HepG2 (cell line): ENCODE measurements around the gene SLC25A46. TPM values are rescaled to one million over a fixed set of nuclear protein-coding genes. Genes with fewer than 3 reads are reported as not detected.

Experiments used
- ATAC-seq: fragments of 200-7000 bp; cut with Tn5 transposase; 3 replicates; pipeline ENCODE4 v1.9.1; 2020; ENCODE audit warnings: mild to moderate bottlenecking, moderate library complexity
- BruUV-seq: library from RNA; stranded (reverse); fragments of 400-500 nt; replicated peaks from 2 replicates; lab custom pipeline; 2021; lab: Mats Ljungman, UMichigan
- CTCF ChIA-PET: fragments of 300-600 bp; formaldehyde crosslinking; extraction: SDS; loops from one replicate; lab custom pipeline; 2021; ENCODE audit warnings: low total read pairs, inconsistent platforms, low intra/inter-chr PET ratio; lab: Yijun Ruan, JAX
- POLR2A ChIA-PET: fragments of 350-600 bp; sonication (Branson Sonifier 250); formaldehyde crosslinking; loops from one replicate; lab custom pipeline; 2020; ENCODE audit warnings: antibody characterized with exemption, inconsistent platforms; lab: Yijun Ruan, JAX
- DNase-seq: peaks from one replicate; pipeline ENCODE4 v3.0.0-alpha.2; 2015; ENCODE audit warnings: low spot score
- FAIRE-seq: peaks from 3 replicates; lab custom pipeline; 2011; peaks lifted over from hg19 to GRCh38; lab: Jason Lieb, UNC
- H2AFZ ChIP-seq: one replicate; pipeline ENCODE4 v1.6.1; 2011; ENCODE audit warnings: low read length, inconsistent platforms
- H3K27ac ChIP-seq: fragments of 300-600 bp; 3 replicates; pipeline ENCODE4 v1.8.0; 2011; ENCODE audit warnings: mixed run types, mild to moderate bottlenecking, mixed read lengths, low read length, inconsistent platforms; ENCODE audit not compliant: insufficient read depth; ENCODE audit errors: extremely low read length
- H3K27me3 ChIP-seq, 2 experiments: fragments of 200-600 bp in 1 of 2; 2 replicates in 1 of 2; 3 replicates in 1 of 2; pipeline versions ENCODE4 v1.6.0 to v1.8.0; 2011; ENCODE audit warnings: low read length in 2 of 2, mild to moderate bottlenecking in 2 of 2, moderate library complexity in 2 of 2, inconsistent platforms in 1 of 2; ENCODE audit not compliant: insufficient read depth in 2 of 2, control insufficient read depth in 1 of 2
- H3K36me3 ChIP-seq, 2 experiments: fragments of 200-600 bp in 1 of 2; replicated peaks in 1 of 2; 2 replicates in 1 of 2; 3 replicates in 1 of 2; pipeline versions ENCODE4 v1.5.1 to v1.8.0; 2011; ENCODE audit warnings: low read length in 2 of 2, inconsistent platforms in 1 of 2; ENCODE audit not compliant: insufficient read depth in 2 of 2, control insufficient read depth in 1 of 2
- H3K4me1 ChIP-seq: 2 replicates; pipeline ENCODE4 v1.5.1; 2012; ENCODE audit warnings: low read length, inconsistent platforms; ENCODE audit not compliant: insufficient read depth
- H3K4me2 ChIP-seq: 2 replicates; pipeline ENCODE4 v1.6.0; 2011; ENCODE audit warnings: low read depth, low read length, inconsistent platforms
- H3K4me3 ChIP-seq, 3 experiments: fragments of 200-600 bp in 1 of 3; sonication (generic), shearing (Covaris generic) in 1 of 3; replicated peaks in 1 of 3; 2 replicates each; pipeline ENCODE4 v1.5.1; 2011 to 2016; ENCODE audit warnings: low read length in 3 of 3, inconsistent platforms in 2 of 3, low read depth in 2 of 3, mild to moderate bottlenecking in 2 of 3, control low read depth in 1 of 3, mixed read lengths in 1 of 3; ENCODE audit not compliant: insufficient read depth in 1 of 3
- H3K79me2 ChIP-seq: one replicate; pipeline ENCODE4 v1.6.1; 2011; ENCODE audit warnings: low read length, inconsistent platforms; ENCODE audit not compliant: insufficient read depth
- H3K9ac ChIP-seq: 2 replicates; pipeline ENCODE4 v1.6.0; 2011; ENCODE audit warnings: mild to moderate bottlenecking, low read depth, low read length, inconsistent platforms; ENCODE audit not compliant: insufficient read depth
- H3K9me3 ChIP-seq: 2 replicates; pipeline ENCODE4 v1.5.1; 2012; ENCODE audit warnings: mild to moderate bottlenecking, low read length
- H4K20me1 ChIP-seq: 2 replicates; pipeline ENCODE4 v1.6.0; 2011; ENCODE audit warnings: inconsistent platforms, mild to moderate bottlenecking, low read length, moderate library complexity; ENCODE audit not compliant: insufficient read depth
- FOXA1 ChIP-seq, 2 experiments: fragments of 450-650 bp in 1 of 2; sonication (generic) in 1 of 2; formaldehyde crosslinking in 1 of 2; IDR thresholded peaks; 2 replicates each; pipeline versions ENCODE4 v1.4.0 to v1.6.1; 2016 to 2020; ENCODE audit warnings: missing genetic modification reagents in 1 of 2
- MAFF ChIP-seq: IDR thresholded peaks from 2 replicates; pipeline ENCODE4 v1.6.1; 2011; ENCODE audit warnings: low read depth, low read length, improper control_type of control experiment
- MAFK ChIP-seq, 2 experiments: IDR thresholded peaks in 1 of 2; conservative IDR thresholded peaks in 1 of 2; 2 replicates each; pipeline ENCODE4 v1.6.1; 2011; ENCODE audit warnings: improper control_type of control experiment in 2 of 2, low read length in 2 of 2
- MED1 ChIP-seq: sonication (generic); formaldehyde crosslinking; IDR thresholded peaks from 2 replicates; pipeline ENCODE4 v1.4.0; 2020; ENCODE audit warnings: missing genetic modification reagents
- MED13 ChIP-seq: sonication (generic); formaldehyde crosslinking; IDR thresholded peaks from 2 replicates; pipeline ENCODE4 v1.5.0; 2020; ENCODE audit warnings: missing genetic modification reagents
- NCOA2 ChIP-seq: sonication (generic); formaldehyde crosslinking; IDR thresholded peaks from 2 replicates; pipeline ENCODE4 v1.8.0; 2022; ENCODE audit warnings: inconsistent platforms
- NONO ChIP-seq, 2 experiments: fragments of 450-650 bp in 1 of 2; sonication (generic) in 1 of 2; formaldehyde crosslinking in 1 of 2; IDR thresholded peaks in 1 of 2; conservative IDR thresholded peaks in 1 of 2; 2 replicates each; pipeline versions ENCODE4 v1.6.1 to v1.8.0; 2017 to 2022; ENCODE audit warnings: mild to moderate bottlenecking in 1 of 2, missing genetic modification reagents in 1 of 2, moderate library complexity in 1 of 2
- NR2F1 ChIP-seq, 2 experiments: fragments of 450-650 bp in 1 of 2; formaldehyde crosslinking in 1 of 2; IDR thresholded peaks; 2 replicates each; pipeline versions ENCODE4 v1.5.0 to v1.6.1; 2016 to 2020; ENCODE audit warnings: mild to moderate bottlenecking in 1 of 2, missing compliant biosample characterization in 1 of 2, missing genetic modification reagents in 1 of 2, moderate library complexity in 1 of 2
- SMAD9 ChIP-seq: sonication (generic); formaldehyde crosslinking; IDR thresholded peaks from 2 replicates; pipeline ENCODE4 v1.5.1; 2020; ENCODE audit warnings: mild to moderate bottlenecking, missing genetic modification reagents
- SP140L ChIP-seq: sonication (generic); formaldehyde crosslinking; IDR thresholded peaks from 2 replicates; pipeline ENCODE4 v1.4.0; 2020; ENCODE audit warnings: missing genetic modification reagents, borderline replicate concordance
- ZBTB7A ChIP-seq: sonication (generic); formaldehyde crosslinking; IDR thresholded peaks from 2 replicates; pipeline ENCODE4 v1.8.0; 2022; ENCODE audit warnings: mild to moderate bottlenecking, missing genetic modification reagents
- ZFP1 ChIP-seq: IDR thresholded peaks from 2 replicates; pipeline ENCODE4 v1.6.1; 2016
- ZNF101 ChIP-seq: sonication (generic); formaldehyde crosslinking; IDR thresholded peaks from 2 replicates; pipeline ENCODE4 v1.4.0; 2020; ENCODE audit warnings: mild to moderate bottlenecking, low read depth, missing genetic modification reagents, borderline replicate concordance
- ZNF160 ChIP-seq: sonication (generic); formaldehyde crosslinking; IDR thresholded peaks from 2 replicates; pipeline ENCODE4 v1.8.0; 2022; ENCODE audit warnings: mild to moderate bottlenecking, inconsistent platforms, missing genetic modification reagents
- WGBS: methylation state at CpG from one replicate; pipeline ENCODE4 v1.1.6; 2017; ENCODE audit warnings: low lambda C conversion rate; 5-methylcytosine and 5-hydroxymethylcytosine counted together
- in situ Hi-C: cut with HindIII; loops from 2 replicates; pipeline ENCODE4 v1.10.0; 2017; ENCODE audit warnings: low pct_unique_long_range_greater_than_20kb; ENCODE audit not compliant: extremely low pct_ligation_motif_present
- intact Hi-C: fragments of 100-400 bp; cut with micrococcal nuclease; formaldehyde crosslinking; loops from one replicate; pipeline ENCODE4 v1.10.0; 2022; ENCODE audit not compliant: unreplicated experiment
- polyA plus RNA-seq, 8 experiments: library from polyadenylated mRNA; depleted of rRNA in 3 of 8; stranded (reverse) in 7 of 8; unstranded in 1 of 8; fragments of >200 nt; fragmentation: Illumina TruSeq in 4 of 8; extraction: Trizol in 4 of 8; gene quantifications; 2 replicates each; pipeline versions ENCODE4 v1.2.1 to v1.2.3, GENCODE V29; 2011 to 2016; ENCODE audit warnings: low read depth in 4 of 8, missing spikeins in 1 of 8, mixed read lengths in 1 of 8; ENCODE audit not compliant: insufficient read depth in 1 of 8
- total RNA-seq, 5 experiments: library from RNA; depleted of rRNA; stranded (reverse); fragments of >200 nt; fragmentation: Illumina TruSeq; extraction: Trizol; gene quantifications; 2 replicates each; pipeline ENCODE4 v1.2.3, GENCODE V29; 2016; ENCODE audit warnings: low read depth in 1 of 5
- TF ChIP-seq, protein P1 (sequence below): sonication (generic); formaldehyde crosslinking; IDR thresholded peaks from 2 replicates; pipeline ENCODE4 v1.5.0; 2020; ENCODE audit warnings: mild to moderate bottlenecking, missing genetic modification reagents

Gene SLC25A46
- total and polyA plus RNA-seq, 2 of the 13 experiments (the other 11 are each of a cell fraction or from before 2014, with no cell fraction given) = 14.2 to 34.6 TPM

DNA sequence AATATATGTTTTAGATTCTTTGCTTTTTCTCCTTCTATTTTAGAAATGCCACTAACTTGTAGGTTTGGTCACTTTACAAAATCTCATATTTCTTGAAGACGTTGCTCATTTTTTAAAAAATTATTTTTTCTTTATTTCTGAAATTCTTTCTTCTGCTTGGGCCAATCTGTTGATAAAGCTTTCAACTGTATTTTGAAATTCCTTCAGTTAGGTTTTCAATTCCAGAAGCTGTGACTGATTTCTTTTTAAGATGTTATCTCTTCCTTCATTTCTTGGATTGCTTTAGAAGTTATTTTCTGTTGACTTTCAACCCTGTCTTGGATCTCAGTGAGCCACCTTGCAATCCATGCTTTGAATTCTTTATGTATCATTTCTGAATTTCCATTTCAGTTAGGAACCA lies 64.2 kb downstream of the SLC25A46 start:
- intact Hi-C loops (no loop called here), in situ Hi-C loops (no loop called here)
- no TSS peak for BruUV-seq
- Histone ChIP-seq H3K9me3 (peaks cover 44% of the 10 kb centered on the region), H4K20me1 (no peaks in the 10 kb centered on the region), H3K79me2 (no peaks in the 10 kb centered on the region), H3K27ac (no peak overlapping the region), H3K27me3 (no peaks in the 10 kb centered on the region), H3K4me1 (no peaks in the 10 kb centered on the region), H3K9ac (no peak overlapping the region), H3K4me3 (no peak overlapping the region), H3K4me2 (no peak overlapping the region), H3K36me3 (no peaks in the 10 kb centered on the region), H2AFZ (no peak overlapping the region)
- DNase-seq (no peak), FAIRE-seq (no peak), ATAC-seq (no peak)
- TF ChIP-seq ZNF160 (CRISPR knock-in tag) (peak; percentile 93; the same call in 1 of the 2 replicates), ZFP1 (CRISPR knock-in tag) (no peak)
- 2% methylated on average over 1 of the region's 1 CpG for WGBS
- CTCF ChIA-PET = interaction anchor here (0.5 kb wide), 1 partner anchor 75 kb away, joined by 3 read pairs; no protein-coding TSS in a partner anchor
- POLR2A ChIA-PET = no interaction called here

- no peaks in the 10 kb centered on the region for H3K79me2 ChIP-seq
- no peak overlapping the region for H3K27ac ChIP-seq
- WGBS = 0% methylated on average over 1 of the region's 1 CpG
- H3K9ac ChIP-seq = no peak overlapping the region
- no peak overlapping the region for H3K4me3 ChIP-seq
- H3K4me2 ChIP-seq = no peak overlapping the region
- ChIA-PET CTCF (no interaction called here), POLR2A (no interaction called here)
- H3K4me1 ChIP-seq = no peaks in the 10 kb centered on the region
- no peak overlapping the region for H2AFZ ChIP-seq
- no TSS peak for BruUV-seq
- no peak for DNase-seq
- H3K36me3 ChIP-seq = no peaks in the 10 kb centered on the region
- intact Hi-C loops = no loop called here
- H3K27me3 ChIP-seq = no peaks in the 10 kb centered on the region
- no peak for ATAC-seq
- H4K20me1 ChIP-seq = no peaks in the 10 kb centered on the region
- TF ChIP-seq ZNF101 (no peak), NONO (IDR thresholded peaks at IDR 0.05) (no peak), NONO (CRISPR knock-in tag; conservative IDR thresholded peaks at IDR 0.05) (no peak), FOXA1 (IDR thresholded peaks at IDR 0.05) (no peak), FOXA1 (CRISPR knock-in tag; IDR thresholded peaks at IDR 0.05) (no peak), MAFK (conservative IDR thresholded peaks at IDR 0.05 in 1 of 2, IDR thresholded peaks at IDR 0.05 in 1 of 2; ENCODE audit: low read length in 2 of 2) (peak in 1 of 2 experiments; percentile 82; a peak in 3 of 4 replicates), NCOA2 (CRISPR knock-in tag) (no peak), MAFF (peak; percentile 76), SMAD9 (CRISPR knock-in tag) (no peak), SP140L (CRISPR knock-in tag) (no peak), MED1 (no peak), MED13 (CRISPR knock-in tag) (no peak), NR2F1 (CRISPR knock-in tag; IDR thresholded peaks at IDR 0.05) (no peak), ZBTB7A (CRISPR knock-in tag) (no peak)
- TF ChIP-seq, protein P1, sequence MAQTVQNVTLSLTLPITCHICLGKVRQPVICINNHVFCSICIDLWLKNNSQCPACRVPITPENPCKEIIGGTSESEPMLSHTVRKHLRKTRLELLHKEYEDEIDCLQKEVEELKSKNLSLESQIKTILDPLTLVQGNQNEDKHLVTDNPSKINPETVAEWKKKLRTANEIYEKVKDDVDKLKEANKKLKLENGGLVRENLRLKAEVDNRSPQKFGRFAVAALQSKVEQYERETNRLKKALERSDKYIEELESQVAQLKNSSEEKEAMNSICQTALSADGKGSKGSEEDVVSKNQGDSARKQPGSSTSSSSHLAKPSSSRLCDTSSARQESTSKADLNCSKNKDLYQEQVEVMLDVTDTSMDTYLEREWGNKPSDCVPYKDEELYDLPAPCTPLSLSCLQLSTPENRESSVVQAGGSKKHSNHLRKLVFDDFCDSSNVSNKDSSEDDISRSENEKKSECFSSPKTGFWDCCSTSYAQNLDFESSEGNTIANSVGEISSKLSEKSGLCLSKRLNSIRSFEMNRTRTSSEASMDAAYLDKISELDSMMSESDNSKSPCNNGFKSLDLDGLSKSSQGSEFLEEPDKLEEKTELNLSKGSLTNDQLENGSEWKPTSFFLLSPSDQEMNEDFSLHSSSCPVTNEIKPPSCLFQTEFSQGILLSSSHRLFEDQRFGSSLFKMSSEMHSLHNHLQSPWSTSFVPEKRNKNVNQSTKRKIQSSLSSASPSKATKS (CRISPR knock-in tag) = no peak
- in situ Hi-C loops = no loop called here
- H3K9me3 ChIP-seq = peaks cover 44% of the 10 kb centered on the region
- FAIRE-seq = no peak
Measured at GRCh38 chr5:110803467-110804326, 64.9 kb downstream of the SLC25A46 start.
